Erythroblast (primary cell): ENCODE measurements around the gene HLA-DMB.

Experiments used
- GATA1 ChIP-seq: IDR thresholded peaks from 2 replicates; pipeline ENCODE4 v1.6.1; 2011; ENCODE audit warnings: low read depth, mild to moderate bottlenecking, control low read depth, low read length, moderate library complexity
- POLR2A ChIP-seq: IDR thresholded peaks from 2 replicates; pipeline ENCODE4 v1.6.1; 2011; ENCODE audit warnings: mild to moderate bottlenecking, low read length

DNA sequence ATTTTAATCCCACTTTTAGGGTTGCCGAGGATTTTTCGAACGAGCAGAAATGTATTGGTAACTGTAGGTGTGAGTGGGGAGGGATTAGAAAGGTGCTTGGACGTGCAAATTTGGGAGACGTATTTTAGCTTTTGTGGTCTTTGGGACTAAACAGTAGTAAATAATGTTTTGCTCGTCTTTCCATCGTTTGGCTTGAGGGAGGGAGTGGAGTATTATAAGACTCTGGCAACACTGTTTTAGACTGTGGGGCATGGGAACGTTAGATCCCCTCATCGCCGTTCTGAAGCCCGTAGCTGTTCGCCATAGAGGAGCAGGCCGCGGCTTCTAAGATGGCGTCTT is 30.4 kb upstream of the HLA-DMB start:
- TF ChIP-seq POLR2A (no peak), GATA1 (no peak)
